Activated B cell treated with CpG ODN at 0.5 μM for 24 hours (primary cell): ENCODE data around the gene NAGA. TPM values are rescaled to one million over a fixed set of nuclear protein-coding genes. Genes with fewer than 3 reads are reported as not detected.

Experiments
- ATAC-seq: fragments of 200-7000 bp; cut with Tn5 transposase; one replicate; pipeline ENCODE4 v1.10.0; 2021; ENCODE audit warnings: low read depth, mild to moderate bottlenecking, moderate library complexity
- CTCF ChIA-PET: fragments of 350-600 bp; sonication (Branson Sonifier 250); formaldehyde crosslinking; loops from one replicate; lab custom pipeline; 2021; ENCODE audit warnings: antibody characterized with exemption; lab: Charles Lee
- POLR2A ChIA-PET: fragments of 350-600 bp; sonication (Branson Sonifier 250); formaldehyde crosslinking; loops from one replicate; lab custom pipeline; 2021; ENCODE audit warnings: antibody characterized with exemption; lab: Charles Lee
- DNase-seq: peaks from one replicate; pipeline ENCODE4 v3.0.0; 2022
- H3K27ac Mint-ChIP-seq: one replicate; pipeline ENCODE4 v1.8.0; 2020; ENCODE audit warnings: mixed read lengths
- H3K27me3 Mint-ChIP-seq: one replicate; pipeline ENCODE4 v1.8.0; 2021; ENCODE audit warnings: mixed read lengths
- H3K36me3 Mint-ChIP-seq: one replicate; pipeline ENCODE4 v1.8.0; 2021; ENCODE audit warnings: low read depth, mixed read lengths
- H3K4me1 Mint-ChIP-seq: one replicate; pipeline ENCODE4 v1.8.0; 2021; ENCODE audit warnings: mixed read lengths
- H3K4me3 Mint-ChIP-seq: one replicate; pipeline ENCODE4 v1.8.0; 2020; ENCODE audit warnings: mild to moderate bottlenecking, mixed read lengths
- H3K9me3 Mint-ChIP-seq: one replicate; pipeline ENCODE4 v1.8.0; 2020; ENCODE audit warnings: mixed read lengths
- intact Hi-C: fragments of 100-400 bp; cut with micrococcal nuclease; formaldehyde crosslinking; loops from one replicate; pipeline ENCODE4 v1.15.1; 2024
- total RNA-seq: library from RNA; stranded (reverse); gene quantifications from 2 replicates; pipeline ENCODE4 v1.2.3, GENCODE V29; 2022
- TF ChIP-seq, protein P1 (sequence below): fragments of 200-600 bp; IDR thresholded peaks from one replicate; pipeline ENCODE4 v1.8.0; 2022; ENCODE audit warnings: antibody characterized with exemption, mild to moderate bottlenecking

Gene NAGA
- total RNA-seq, 1 donor from 2014 or later, result 26.8 TPM

DNA sequence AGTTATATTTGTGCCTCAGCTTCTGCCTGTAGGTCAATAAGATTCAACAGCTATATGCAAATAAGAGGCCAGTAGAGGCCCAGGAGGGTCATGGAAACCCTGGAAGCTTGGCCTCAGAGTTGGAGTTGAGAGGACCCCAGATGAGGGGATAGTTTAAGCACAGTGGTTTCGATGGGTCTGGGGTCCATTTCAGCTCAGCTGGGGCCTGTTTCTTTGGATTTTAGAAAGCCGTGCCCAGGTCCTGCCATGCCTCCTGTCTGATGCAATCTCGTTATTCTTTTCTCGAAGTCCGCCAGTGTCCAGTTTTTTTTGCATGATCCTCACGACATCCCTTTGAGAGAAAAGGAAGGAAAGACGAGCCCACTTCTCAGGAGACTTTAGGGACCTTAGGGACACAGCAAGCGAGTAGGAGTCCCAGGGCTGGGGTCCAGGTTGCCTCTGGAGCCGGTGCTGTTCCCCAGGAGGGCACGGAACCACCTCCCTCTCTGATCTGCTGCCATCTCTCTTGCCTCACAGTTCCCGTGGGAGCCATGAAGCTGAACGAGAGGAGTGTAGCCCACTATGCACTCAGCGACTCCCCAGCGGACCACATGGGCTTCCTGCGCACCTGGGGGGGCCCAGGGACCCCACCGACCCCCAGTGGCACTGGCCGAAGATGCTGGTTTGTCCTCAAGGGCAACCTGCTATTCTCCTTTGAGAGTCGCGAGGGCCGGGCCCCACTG, 6.3 kb upstream of the NAGA start:
- CTCF ChIA-PET, result interaction anchor here (1.0 kb wide), 1 partner anchor 110 kb away, joined by 3 read pairs; no protein-coding TSS in a partner anchor
- ATAC-seq, result no peak
- H3K27ac Mint-ChIP-seq, result no peak overlapping the region
- peaks cover 35% of the 10 kb centered on the region for H3K4me1 Mint-ChIP-seq
- POLR2A ChIA-PET, result interaction anchor here (1.1 to 2.6 kb wide), 2 partner anchors 13 to 136 kb away, joined by 4 to 16 read pairs; partner anchors contain the start of gene NDUFA6
- intact Hi-C loops, result no loop called here
- DNase-seq, result no peak
- TF ChIP-seq, protein P1, sequence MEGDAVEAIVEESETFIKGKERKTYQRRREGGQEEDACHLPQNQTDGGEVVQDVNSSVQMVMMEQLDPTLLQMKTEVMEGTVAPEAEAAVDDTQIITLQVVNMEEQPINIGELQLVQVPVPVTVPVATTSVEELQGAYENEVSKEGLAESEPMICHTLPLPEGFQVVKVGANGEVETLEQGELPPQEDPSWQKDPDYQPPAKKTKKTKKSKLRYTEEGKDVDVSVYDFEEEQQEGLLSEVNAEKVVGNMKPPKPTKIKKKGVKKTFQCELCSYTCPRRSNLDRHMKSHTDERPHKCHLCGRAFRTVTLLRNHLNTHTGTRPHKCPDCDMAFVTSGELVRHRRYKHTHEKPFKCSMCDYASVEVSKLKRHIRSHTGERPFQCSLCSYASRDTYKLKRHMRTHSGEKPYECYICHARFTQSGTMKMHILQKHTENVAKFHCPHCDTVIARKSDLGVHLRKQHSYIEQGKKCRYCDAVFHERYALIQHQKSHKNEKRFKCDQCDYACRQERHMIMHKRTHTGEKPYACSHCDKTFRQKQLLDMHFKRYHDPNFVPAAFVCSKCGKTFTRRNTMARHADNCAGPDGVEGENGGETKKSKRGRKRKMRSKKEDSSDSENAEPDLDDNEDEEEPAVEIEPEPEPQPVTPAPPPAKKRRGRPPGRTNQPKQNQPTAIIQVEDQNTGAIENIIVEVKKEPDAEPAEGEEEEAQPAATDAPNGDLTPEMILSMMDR, result no peak
- no peaks in the 10 kb centered on the region for H3K9me3 Mint-ChIP-seq
- H3K4me3 Mint-ChIP-seq, result no peak overlapping the region
- no peaks in the 10 kb centered on the region for H3K27me3 Mint-ChIP-seq
- H3K36me3 Mint-ChIP-seq, result peaks cover 13% of the 10 kb centered on the region

DNA sequence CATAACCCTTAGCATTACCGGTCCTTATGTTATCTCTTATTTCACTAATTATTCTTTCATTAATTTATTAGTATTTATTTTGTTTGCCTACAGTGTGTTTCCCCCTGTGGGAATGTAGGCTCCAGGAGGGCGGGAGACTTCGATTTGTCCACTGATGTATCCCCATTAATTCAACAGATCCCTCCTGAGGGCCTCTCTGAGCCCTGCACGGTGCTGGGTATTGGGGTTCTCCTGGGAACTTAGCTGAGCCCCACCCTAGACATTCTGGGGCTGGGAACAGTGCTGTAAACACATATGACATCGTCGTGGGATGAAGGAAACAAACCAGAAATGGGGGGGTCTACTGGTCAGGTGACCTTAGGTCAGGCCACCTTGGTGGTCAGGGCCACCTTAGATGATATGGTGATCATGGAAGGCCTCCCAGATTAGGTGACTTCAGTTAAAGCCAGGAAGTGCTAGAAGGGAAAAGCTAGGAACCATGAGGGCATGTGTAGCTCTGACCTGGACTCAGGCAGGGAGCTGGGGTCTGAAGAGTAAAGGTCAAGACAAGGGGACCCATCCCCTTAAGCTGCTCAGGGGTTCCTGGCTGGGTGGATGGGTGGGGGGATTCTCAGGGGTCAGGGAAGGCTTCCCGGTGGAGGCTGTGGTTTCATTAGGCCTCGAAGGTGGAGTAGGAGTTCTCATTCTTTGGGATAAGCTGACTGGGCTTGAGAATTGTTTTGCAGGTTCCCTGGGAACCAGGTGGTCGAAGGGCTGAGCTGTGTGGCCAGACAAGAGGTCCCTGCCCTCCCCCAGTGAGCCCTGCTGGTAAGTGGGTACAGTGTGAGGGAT, 4.4 kb upstream of the NAGA start:
- Mint-ChIP-seq H3K4me1 (peaks cover 37% of the 10 kb centered on the region), H3K4me3 (peak overlapping the region; percentile 73), H3K9me3 (no peaks in the 10 kb centered on the region), H3K36me3 (peaks cover 5% of the 10 kb centered on the region), H3K27me3 (no peaks in the 10 kb centered on the region), H3K27ac (peak overlapping the region; percentile 35)
- TF ChIP-seq, protein P1, result no peak
- no peak for ATAC-seq
- CTCF ChIA-PET, result no interaction called here
- intact Hi-C loops, result loop anchor here (5.0 kb wide), 1 partner anchor 388 kb away; the partner anchor contains the start of gene SNU13
- POLR2A ChIA-PET, result interaction anchor here (0.6 to 2.6 kb wide), 7 partner anchors 10 to 514 kb away, joined by 3 to 16 read pairs (median 4); partner anchors contain the start of genes CSDC2, NDUFA6, SEPTIN3 and WBP2NL
- no peak for DNase-seq

GRCh38 chr22:42074132-42074811, 3.7 kb upstream of the NAGA start, which contains the start of gene PHETA2:
PHETA2 (plus strand) TSS chr22:42074248; CDS start chr22:42077294, 3,046 bp downstream.
- DNase-seq (peak; percentile 65), ATAC-seq (peak; percentile 19)
- Mint-ChIP-seq H3K36me3 (peaks cover 2% of the 10 kb centered on the region), H3K4me3 (peak within 1 kb of the TSS; percentile 75), H3K4me1 (peaks cover 38% of the 10 kb centered on the region), H3K27me3 (no peaks in the 10 kb centered on the region), H3K27ac (peak within 1 kb of the TSS; percentile 56), H3K9me3 (no peaks in the 10 kb centered on the region)
- POLR2A ChIA-PET, result interaction anchor here (1.4 to 1.5 kb wide), 3 partner anchors 11 to 76 kb away, joined by 4 to 12 read pairs (median 8); partner anchors contain the start of genes NDUFA6 and WBP2NL
- TF ChIP-seq, protein P1, result no peak
- intact Hi-C loops, result loop anchor here (5.0 kb wide), 1 partner anchor 387 kb away; the partner anchor contains the start of gene SNU13
- CTCF ChIA-PET, result no interaction called here

DNA sequence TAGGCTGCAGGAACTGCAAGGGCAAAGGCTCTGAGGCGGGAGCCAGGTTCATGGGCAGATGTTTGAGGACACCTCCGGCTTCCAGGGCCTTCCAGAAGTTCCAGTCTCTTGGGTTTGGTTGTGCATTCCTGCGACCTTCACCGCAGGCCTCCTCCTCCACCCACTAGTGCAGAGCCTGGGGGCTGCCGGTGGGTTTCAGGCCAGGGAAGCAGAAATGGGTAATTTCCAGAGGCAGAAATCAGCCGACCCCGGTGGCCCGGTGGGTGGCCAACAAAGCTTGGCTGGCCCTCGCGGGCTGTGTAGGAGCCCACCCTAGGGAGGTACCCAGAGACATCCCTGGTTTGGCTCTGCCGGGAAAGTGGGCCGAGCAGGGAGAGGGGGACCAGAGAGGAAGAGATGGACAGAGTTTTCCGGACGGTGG, 3.0 kb upstream of the NAGA start:
- Mint-ChIP-seq H3K27me3 (no peaks in the 10 kb centered on the region), H3K4me3 (peak overlapping the region; percentile 75), H3K9me3 (no peaks in the 10 kb centered on the region), H3K36me3 (peaks cover 2% of the 10 kb centered on the region), H3K4me1 (peaks cover 32% of the 10 kb centered on the region), H3K27ac (peak overlapping the region; percentile 56)
- TF ChIP-seq, protein P1, result no peak
- CTCF ChIA-PET, result no interaction called here
- POLR2A ChIA-PET, result interaction anchor here (1.4 kb wide), 1 partner anchor 17 kb away, joined by 8 read pairs; the partner anchor contains the start of gene NDUFA6
- no peak for ATAC-seq
- no peak for DNase-seq
- intact Hi-C loops, result loop anchor here (5.0 kb wide), 1 partner anchor 386 kb away; the partner anchor contains the start of gene SNU13
